BE2C (cell line): ENCODE data around the gene WDR7.

ENCODE experiments used
- DNase-seq: peaks from one replicate; pipeline ENCODE4 v3.0.0-alpha.2; 2020
- H3K27me3 ChIP-seq: fragments of 250-450 bp; sonication (Bioruptor Pico); 2 replicates; pipeline ENCODE4 v1.5.1; 2020; ENCODE audit warnings: mild to moderate bottlenecking
- H3K36me3 ChIP-seq: fragments of 250-450 bp; sonication (Bioruptor Pico); 2 replicates; pipeline ENCODE4 v1.5.1; 2020; ENCODE audit warnings: mild to moderate bottlenecking
- H3K4me1 ChIP-seq: fragments of 250-450 bp; sonication (Bioruptor Pico); 2 replicates; pipeline ENCODE4 v1.5.1; 2020
- H3K4me3 ChIP-seq: 2 replicates; pipeline ENCODE4 v1.5.1; 2011; ENCODE audit warnings: low read depth, low read length
- H3K9me3 ChIP-seq: fragments of 250-450 bp; sonication (Bioruptor Pico); 2 replicates; pipeline ENCODE4 v1.5.1; 2020
- TF ChIP-seq, protein P1 (sequence below): IDR thresholded peaks from 2 replicates; pipeline ENCODE4 v1.5.1; 2012; ENCODE audit warnings: mild to moderate bottlenecking, low read depth, low read length

The WDR7 gene

DNA sequence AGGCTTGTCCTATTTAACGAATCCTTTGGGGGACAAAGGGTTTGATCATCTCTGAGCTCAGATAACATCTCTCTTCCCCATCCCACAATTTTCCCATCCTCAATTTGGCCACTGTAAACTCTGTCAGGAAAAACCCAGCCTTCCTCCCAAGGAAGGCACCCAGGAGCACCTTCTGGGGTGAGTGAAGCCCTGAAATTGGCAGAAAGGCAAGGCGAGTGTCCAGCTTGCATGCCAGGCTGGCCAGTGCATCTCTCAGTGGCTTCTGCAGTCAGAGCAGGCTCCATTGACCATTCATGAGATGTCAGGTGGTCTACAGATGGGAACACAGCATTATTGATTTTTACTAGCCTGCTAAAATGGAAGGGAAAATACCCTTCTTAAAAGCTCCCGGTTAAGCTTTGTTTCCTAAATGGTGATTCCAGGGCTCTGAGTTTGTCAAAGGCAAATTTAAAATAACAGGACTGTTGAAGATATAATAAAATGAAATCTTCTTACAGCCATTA, 412.5 kb downstream of the WDR7 start:
- TF ChIP-seq, protein P1, sequence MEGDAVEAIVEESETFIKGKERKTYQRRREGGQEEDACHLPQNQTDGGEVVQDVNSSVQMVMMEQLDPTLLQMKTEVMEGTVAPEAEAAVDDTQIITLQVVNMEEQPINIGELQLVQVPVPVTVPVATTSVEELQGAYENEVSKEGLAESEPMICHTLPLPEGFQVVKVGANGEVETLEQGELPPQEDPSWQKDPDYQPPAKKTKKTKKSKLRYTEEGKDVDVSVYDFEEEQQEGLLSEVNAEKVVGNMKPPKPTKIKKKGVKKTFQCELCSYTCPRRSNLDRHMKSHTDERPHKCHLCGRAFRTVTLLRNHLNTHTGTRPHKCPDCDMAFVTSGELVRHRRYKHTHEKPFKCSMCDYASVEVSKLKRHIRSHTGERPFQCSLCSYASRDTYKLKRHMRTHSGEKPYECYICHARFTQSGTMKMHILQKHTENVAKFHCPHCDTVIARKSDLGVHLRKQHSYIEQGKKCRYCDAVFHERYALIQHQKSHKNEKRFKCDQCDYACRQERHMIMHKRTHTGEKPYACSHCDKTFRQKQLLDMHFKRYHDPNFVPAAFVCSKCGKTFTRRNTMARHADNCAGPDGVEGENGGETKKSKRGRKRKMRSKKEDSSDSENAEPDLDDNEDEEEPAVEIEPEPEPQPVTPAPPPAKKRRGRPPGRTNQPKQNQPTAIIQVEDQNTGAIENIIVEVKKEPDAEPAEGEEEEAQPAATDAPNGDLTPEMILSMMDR, result no peak
- H3K9me3 ChIP-seq, result no peaks in the 10 kb centered on the region
- no peaks in the 10 kb centered on the region for H3K36me3 ChIP-seq
- H3K27me3 ChIP-seq, result no peaks in the 10 kb centered on the region
- no peak overlapping the region for H3K4me3 ChIP-seq
- no peaks in the 10 kb centered on the region for H3K4me1 ChIP-seq
- DNase-seq, result no peak

DNA sequence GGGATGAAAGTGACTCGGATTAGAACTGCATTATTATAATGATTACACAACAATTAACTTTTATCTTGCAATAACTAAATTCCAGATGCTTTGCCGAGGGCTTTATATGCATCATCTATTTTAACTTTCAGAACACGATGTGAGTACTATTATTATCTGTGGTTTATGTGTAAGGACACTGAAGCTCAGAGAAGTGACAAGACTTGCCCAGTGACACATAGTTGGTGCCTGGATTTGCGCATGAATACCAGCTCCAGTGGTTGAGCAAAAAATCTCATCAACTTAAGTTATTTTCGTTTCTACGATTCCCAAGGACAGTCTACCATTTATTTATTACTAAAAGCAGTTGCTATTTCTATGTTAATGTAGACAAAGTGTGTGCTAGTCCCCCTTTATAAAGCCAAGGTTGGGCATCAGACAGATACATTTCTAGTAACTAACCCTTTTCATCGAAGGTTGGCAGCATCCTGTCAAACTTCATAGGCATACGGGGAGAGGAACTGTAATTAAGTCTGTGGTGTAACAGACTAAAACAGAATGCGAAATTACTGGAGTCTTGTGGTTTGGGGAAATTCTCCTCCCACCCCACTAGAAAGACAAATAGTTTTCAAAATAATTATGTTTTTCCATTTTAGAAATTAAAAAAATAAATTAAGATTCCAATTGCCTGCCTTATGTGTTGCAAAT, 422.5 kb downstream of the WDR7 start:
- Histone ChIP-seq H3K27me3 (no peaks in the 10 kb centered on the region), H3K4me3 (no peak overlapping the region), H3K9me3 (no peaks in the 10 kb centered on the region), H3K36me3 (no peaks in the 10 kb centered on the region), H3K4me1 (no peaks in the 10 kb centered on the region)
- no peak for DNase-seq
- TF ChIP-seq, protein P1, result no peak

DNA sequence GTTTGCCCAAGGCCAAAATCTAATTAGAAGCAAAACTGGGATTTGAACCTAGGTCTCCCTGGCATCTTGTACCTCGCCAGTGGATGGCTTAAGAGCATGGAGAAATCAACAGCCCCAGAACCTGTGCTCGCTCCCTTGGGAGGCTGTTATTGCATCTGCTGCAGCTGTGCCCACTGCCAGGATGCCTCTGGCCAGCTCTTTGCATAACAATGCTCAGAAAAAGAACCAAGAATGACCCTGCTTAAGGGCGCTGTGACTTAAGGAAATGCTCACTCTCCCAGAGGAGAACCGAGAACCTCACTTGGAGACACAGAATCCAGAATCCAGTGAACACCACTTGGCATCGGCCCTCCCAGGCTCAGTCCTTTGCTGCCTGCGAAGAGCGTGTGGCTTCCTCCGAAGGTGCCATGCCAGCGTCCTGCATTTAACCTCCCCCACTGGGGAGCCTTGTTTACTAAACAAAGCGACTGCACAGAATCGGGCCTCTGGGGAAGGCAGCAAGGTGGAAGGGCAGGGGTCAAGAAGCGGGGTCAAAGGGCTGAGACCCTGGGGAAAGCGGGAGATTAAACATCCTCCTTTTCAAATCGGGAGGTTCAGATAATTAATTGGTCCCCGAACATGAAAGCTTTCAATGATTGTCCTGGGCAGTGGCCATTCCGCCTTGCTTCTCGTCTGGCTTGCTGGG, 424.7 kb downstream of the WDR7 start:
- TF ChIP-seq, protein P1, result no peak
- H3K27me3 ChIP-seq, result no peaks in the 10 kb centered on the region
- no peak for DNase-seq

DNA sequence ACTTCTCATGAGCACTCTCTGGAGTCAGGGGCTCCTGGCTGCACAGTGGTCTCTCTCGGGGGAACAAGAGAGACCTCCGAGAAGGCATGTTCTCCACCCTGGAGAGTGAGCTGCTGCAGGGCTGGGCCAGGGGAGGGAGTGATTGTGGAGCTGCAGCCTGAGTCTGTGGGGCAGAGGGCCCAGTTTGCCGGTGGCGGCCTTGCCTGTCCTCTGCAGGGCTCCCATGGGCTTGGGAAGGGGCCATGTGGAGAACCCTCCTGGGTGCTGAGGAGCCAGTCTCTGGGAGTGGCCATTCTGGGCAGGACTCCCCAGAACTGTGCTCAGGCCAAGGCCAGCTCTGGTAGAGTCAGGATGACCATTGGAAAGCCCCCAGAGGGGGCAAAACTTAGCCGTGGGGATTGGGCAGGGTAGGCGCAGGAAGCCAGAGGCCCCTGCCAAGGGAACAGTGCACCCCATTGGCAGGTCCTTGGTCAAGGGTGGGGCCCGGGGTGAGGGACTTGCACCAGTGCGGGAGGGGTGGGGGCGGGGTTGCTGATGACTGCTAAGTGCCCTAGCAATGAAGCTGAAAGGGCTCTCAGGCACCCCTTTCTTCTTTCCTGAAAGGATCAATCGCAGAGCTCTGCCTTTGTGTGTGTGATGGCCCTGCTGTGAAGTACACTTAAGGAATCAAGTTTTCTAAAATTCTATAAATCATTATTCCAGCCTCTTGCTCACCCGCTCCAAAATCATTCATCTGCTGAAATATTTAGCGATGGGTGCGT, 426.0 kb downstream of the WDR7 start:
- H3K27me3 ChIP-seq, result no peaks in the 10 kb centered on the region
- no peaks in the 10 kb centered on the region for H3K36me3 ChIP-seq
- TF ChIP-seq, protein P1, result no peak
- no peak overlapping the region for H3K4me3 ChIP-seq
- DNase-seq, result no peak
- H3K9me3 ChIP-seq, result no peaks in the 10 kb centered on the region
- H3K4me1 ChIP-seq, result no peaks in the 10 kb centered on the region

More for the DNA sequence above, 424.7 kb downstream of the WDR7 start:
- no peaks in the 10 kb centered on the region for H3K4me1 ChIP-seq
- H3K36me3 ChIP-seq, result no peaks in the 10 kb centered on the region
- no peak overlapping the region for H3K4me3 ChIP-seq
- H3K9me3 ChIP-seq, result no peaks in the 10 kb centered on the region

DNA sequence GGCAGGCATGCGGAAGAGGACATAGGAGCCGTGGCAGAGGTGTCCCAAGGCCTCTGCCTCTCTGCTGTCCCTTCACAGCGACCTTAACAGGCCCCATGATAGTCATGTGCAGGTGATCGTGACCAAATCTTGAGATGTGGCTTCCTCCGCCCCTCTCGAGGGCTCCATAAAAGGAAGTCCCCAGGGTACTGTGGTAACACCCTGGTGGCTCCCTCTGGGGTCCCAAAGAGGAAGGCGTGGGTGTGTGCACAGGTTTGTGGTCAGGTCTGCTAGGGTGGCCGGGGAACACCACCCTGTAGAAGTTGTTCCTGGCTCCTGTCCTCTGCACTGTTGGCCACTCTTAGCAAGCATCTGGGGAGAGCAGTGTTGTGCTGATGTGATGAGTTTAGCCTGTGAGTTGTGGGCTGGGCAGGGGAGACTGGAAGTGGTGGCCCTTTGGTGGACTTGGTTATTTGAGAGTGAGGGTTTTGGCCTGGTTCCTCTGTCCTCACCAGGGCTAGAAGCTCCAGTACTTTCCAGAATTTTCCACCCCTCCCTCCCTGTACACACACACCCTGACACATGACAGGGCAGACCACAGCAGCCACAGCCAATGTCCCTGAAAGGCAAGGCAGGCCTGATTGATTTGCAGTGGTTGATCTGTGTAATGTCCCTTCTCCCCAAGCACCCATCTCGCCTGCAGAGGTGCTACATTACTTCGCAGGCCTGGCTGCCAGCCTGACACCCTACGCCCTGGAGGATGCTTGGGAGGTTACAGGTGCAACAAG, 426.8 kb downstream of the WDR7 start:
- DNase-seq, result no peak
- Histone ChIP-seq H3K4me1 (no peaks in the 10 kb centered on the region), H3K36me3 (no peaks in the 10 kb centered on the region), H3K4me3 (no peak overlapping the region), H3K9me3 (no peaks in the 10 kb centered on the region), H3K27me3 (no peaks in the 10 kb centered on the region)
- TF ChIP-seq, protein P1, result no peak
